GM19351 (cell line): Measurements from ENCODE around the gene ANKLE2.
"Not testable (repeated sequence)": the region's sequence is repeated elsewhere in the genome, so short reads cannot be mapped to it uniquely, and the experiment has no call there.

ENCODE experiments used
- ATAC-seq: cut with Tn5 transposase; IDR thresholded peaks from one replicate; pipeline ENCODE4 v1.9.1; 2021; ENCODE audit warnings: mild to moderate bottlenecking, moderate library complexity; ENCODE audit not compliant: unreplicated experiment

ANKLE2 gene

GRCh38 chr12:132692030-132692429 lies 69.6 kb downstream of the ANKLE2 start:
- not testable (repeated sequence) for ATAC-seq

- ATAC-seq = no peak
Measured at GRCh38 chr12:132690112-132690511, 71.5 kb downstream of the ANKLE2 start.

- no peak for ATAC-seq
Measured at GRCh38 chr12:132689227-132689626, 72.4 kb downstream of the ANKLE2 start.

GRCh38 chr12:132687211-132688164 lies 74.1 kb downstream of the ANKLE2 start, which contains the start of the genes POLE and PXMP2:
Gene POLE, minus strand, starts transcription at chr12:132687342. Its CDS starts 27 bp downstream, at chr12:132687315.
Gene PXMP2, plus strand, starts transcription at chr12:132687587. Its CDS starts 84 bp downstream, at chr12:132687671.
- peak; percentile 89 for ATAC-seq

- peak; percentile 22 for ATAC-seq
Measured at GRCh38 chr12:132686825-132687210, 74.8 kb downstream of the ANKLE2 start.

GRCh38 chr12:132685400-132685799 lies 76.2 kb downstream of the ANKLE2 start:
- no peak for ATAC-seq

- ATAC-seq = no peak
Measured at GRCh38 chr12:132677492-132677891, 84.1 kb downstream of the ANKLE2 start.

GRCh38 chr12:132675757-132676432 lies 85.7 kb downstream of the ANKLE2 start:
- ATAC-seq = no peak
